Retina (tissue), 1 donor: ENCODE data around the gene RINL.
"Not testable (repeated sequence)": the region's sequence is repeated elsewhere in the genome, so short reads cannot be mapped to it uniquely, and the experiment has no call there.

ENCODE experiments used
- DNase-seq: peaks from one replicate; pipeline ENCODE4 v3.0.0-alpha.2; 2016

Gene RINL

GRCh38 chr19:38831142-38831605 lies 46.9 kb downstream of the RINL start:
- DNase-seq = no peak

GRCh38 chr19:38830039-38830733 lies 47.9 kb downstream of the RINL start:
- no peak for DNase-seq

- DNase-seq = not testable (repeated sequence)
Measured at GRCh38 chr19:38829203-38829602, 48.9 kb downstream of the RINL start.

GRCh38 chr19:38826856-38827551 lies 51.1 kb downstream of the RINL start:
- DNase-seq = no peak

DNA sequence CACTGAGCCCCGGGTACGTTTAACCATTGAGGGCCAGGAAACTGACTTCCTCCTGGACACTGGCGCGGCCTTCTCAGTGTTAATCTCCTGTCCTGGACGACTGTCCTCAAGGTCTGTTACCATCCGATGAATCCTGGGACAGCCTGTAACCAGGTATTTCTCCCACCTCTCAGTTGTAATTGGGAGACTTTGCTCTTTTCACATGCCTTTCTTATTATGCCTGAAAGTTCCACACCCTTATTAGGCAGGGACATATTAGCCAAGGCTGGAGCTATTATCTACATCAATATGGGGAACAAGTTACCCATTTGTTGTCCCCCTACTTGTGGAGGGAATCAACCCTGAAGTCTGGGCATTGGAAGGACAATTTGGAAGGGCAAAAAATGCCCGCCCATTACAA lies 52.1 kb downstream of the RINL start:
- DNase-seq = not testable (repeated sequence)

GRCh38 chr19:38821230-38821825 lies 56.7 kb downstream of the RINL start:
- DNase-seq = not testable (repeated sequence)

- no peak for DNase-seq
Measured at GRCh38 chr19:38819231-38819920, 58.7 kb downstream of the RINL start.
